Tibial nerve (tissue), 4 donors: ENCODE data around the gene ZNF366.

Source experiments
- CTCF ChIP-seq, 5 experiments: fragments of 200-600 bp in 3 of 5; fragments of 450-650 bp in 2 of 5; sonication (generic) in 3 of 5; IDR thresholded peaks; one replicate each; pipeline ENCODE4 v1.5.1; 2016 to 2019; ENCODE audit warnings: antibody characterized with exemption in 5 of 5, mild to moderate bottlenecking in 3 of 5, moderate library complexity in 2 of 5
- EP300 ChIP-seq, 2 donors: sonication (generic); formaldehyde crosslinking; IDR thresholded peaks; one replicate each; pipeline ENCODE4 v1.6.1; 2017; ENCODE audit warnings: antibody characterized with exemption in 2 of 2, mild to moderate bottlenecking in 1 of 2

GRCh38 chr5:72440207-72440638 lies 67.0 kb downstream of the ZNF366 start:
- TF ChIP-seq CTCF (IDR thresholded peaks at IDR 0.05) (no peak), EP300 (IDR thresholded peaks at IDR 0.05) (no peak)
